Thoracic aorta endothelial cell (primary cell): Measurements from ENCODE around the gene TRIM46. TPM values are rescaled to one million over a fixed set of nuclear protein-coding genes. Genes with fewer than 3 reads are reported as not detected.

Source experiments
- small RNA-seq: library from RNA; depleted of rRNA; stranded (forward); fragments of <200 nt; gene quantifications from one replicate; pipeline ENCODE3, GENCODE V24; 2012
- total RNA-seq: library from RNA; depleted of rRNA; stranded (reverse); fragments of >200 nt; gene quantifications from 2 replicates; pipeline ENCODE4 v1.2.3, GENCODE V29; 2012

The TRIM46 gene
- 5.7 and 7.2 TPM in 2 replicates for total RNA-seq

GRCh38 chr1:155173478-155174323, at the start of gene TRIM46:
TRIM46 (plus strand) TSS chr1:155173849; CDS start chr1:155173967, 118 bp downstream.

DNA sequence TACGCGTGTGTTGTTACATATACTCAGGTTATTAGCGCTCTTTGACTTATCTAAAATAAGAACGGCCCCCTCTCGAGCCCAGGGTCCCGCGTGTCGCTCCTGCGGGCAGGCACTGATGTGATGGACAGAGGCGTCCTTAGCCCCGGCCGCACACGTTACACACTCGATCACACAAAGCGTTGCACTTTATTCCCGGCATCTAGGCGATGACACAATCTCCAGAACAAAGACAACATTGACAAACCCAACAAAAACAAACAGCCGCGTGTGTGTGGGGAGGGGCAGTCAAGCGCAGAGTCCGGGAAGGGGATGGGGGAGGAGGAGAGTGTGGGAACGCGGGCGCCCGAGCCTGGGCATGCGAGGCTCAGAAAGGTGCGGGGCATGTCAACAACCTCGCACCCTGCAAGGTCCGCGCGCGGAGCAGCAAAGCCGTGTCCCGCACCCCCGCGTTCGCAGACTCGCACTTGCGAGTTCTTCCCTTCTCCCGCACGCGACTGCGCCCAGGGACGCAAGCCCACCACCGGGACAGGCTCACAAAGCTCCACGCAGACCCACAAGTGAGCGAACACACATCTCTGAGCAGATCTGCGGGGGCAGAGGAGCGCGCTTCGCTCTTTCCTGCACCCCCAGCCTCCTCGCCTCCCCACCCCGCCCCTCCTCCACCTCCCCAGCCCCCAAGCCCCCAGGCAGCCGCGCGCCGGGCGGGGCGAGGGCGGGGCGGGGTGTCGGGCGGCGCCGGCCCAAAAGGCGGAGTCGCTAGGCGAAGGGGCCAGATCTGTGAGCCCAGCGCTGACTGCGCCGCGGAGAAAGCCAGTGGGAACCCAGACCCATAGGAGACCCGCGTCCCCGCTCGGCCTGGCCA, 46.3 kb upstream of the TRIM46 start, which contains the start of gene EFNA1:
Gene EFNA1 (plus strand): TSS at position 772 of the 862 bp plus-strand sequence. CDS start 102 bp downstream, outside the sequence.

GRCh38 chr1:155135415-155136028, 38.1 kb upstream of the TRIM46 start, which contains the start of gene SLC50A1:
SLC50A1 (plus strand) TSS chr1:155135852; CDS start chr1:155135912, 60 bp downstream.

DNA sequence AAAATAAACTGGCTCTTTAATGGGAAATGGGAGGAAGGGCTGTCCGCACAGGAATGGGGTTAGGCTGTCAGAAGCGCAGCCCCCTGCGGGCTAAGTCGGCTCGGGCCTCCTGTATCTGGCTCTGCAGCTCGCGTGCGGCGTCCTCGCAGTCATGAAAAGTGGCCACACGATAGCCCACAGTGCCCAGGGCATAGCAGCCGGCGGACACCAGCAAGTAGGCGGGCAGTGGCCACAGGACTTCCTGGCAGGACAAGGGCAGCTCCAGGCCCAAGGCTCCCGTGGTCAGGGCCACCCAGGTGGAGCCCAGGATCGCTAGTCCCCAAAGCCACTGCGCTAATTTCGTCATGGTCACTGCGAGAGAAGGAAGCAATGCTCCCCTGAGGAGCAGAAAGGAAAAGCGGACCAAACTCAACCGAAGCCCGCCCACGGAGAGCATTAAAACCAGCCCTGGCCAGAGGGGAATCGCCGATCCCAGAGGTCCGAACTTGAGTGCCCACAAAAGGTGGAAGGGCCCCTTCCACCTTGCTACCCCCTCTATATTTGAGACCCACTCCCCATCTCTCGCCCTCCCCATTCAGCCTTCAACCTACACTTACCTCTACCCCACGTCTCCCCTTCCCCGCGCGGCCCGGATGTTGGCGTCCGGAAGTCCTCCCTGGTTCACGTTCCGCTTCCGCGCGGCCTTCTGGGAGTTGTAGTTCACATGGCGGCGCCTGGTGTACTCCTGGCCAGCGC, 33.6 kb upstream of the TRIM46 start, which contains the start of gene DPM3:
Gene DPM3 (minus strand): TSS at position 637 of the 735 bp plus-strand sequence. CDS start 291 bp downstream, at position 346.

GRCh38 chr1:155172732-155173477, 744 bp upstream of the TRIM46 start, which contains the start of gene KRTCAP2:
KRTCAP2 (minus strand) TSS chr1:155173304; CDS start chr1:155173224, 80 bp downstream.

DNA sequence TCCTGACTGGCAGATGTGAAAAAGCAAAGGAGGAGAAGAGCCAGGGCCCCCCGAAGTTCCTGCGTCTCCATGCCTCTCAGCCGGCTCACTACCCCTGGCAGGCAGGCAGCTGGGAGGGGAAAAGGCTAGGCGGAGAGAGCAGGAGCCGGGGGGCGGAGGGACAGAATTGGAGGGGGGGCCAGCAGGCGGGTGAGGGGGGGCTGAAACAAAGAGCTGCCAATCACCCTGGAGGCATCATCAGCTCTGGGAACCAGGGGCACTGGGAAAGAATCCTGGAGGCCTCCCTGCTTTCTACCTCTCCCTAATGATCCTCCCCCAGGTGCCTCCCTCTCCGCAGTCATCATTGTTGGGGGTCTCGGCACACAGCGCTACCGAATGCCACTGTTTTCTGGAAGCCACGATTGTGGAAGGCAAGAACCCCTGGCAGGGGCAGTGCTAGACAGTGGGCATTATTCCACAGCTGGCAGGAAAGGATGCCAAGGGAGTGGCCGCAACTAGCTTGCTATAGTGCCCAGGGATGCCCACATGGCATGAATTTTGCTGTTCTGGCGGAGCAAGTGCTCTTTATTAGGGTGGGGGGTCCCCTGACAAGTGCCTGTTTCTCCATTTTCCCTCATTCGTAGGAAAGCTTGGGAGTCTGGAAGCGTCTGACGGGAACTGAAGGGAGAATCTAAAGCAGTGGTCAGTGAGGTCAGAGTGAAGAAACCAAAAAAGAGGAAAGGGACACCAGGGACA, 34.3 kb downstream of the TRIM46 start, which contains the start of gene THBS3:
Gene THBS3 (minus strand): TSS at position 92 of the 735 bp plus-strand sequence. CDS start 21 bp downstream, at position 71.

GRCh38 chr1:155208541-155209311, 35.1 kb downstream of the TRIM46 start, which contains the start of gene MTX1:
MTX1 (plus strand) TSS chr1:155208695; CDS start chr1:155208805, 110 bp downstream.

Small RNAs within 50 kb of the gene (small RNA-seq; reads per million reads assigned to genes)
- gene HMGN2P18, result not detected

Other genes starting within 250 kb of the TRIM46 start
- gene PMVK, start 237.1 kb upstream of the TRIM46 start, total RNA-seq, result 9.2 and 10.5 TPM in 2 replicates
- gene PBXIP1, start 217.8 kb upstream of the TRIM46 start, total RNA-seq, result 41.5 and 42.0 TPM in 2 replicates
- 11.3 and 12.6 TPM in 2 replicates for gene PYGO2, start 212.1 kb upstream of the TRIM46 start, total RNA-seq
- 248 and 273 TPM in 2 replicates for gene SHC1, start 203.1 kb upstream of the TRIM46 start, total RNA-seq
- gene CKS1B, start 199.2 kb upstream of the TRIM46 start, total RNA-seq, result 116 and 126 TPM in 2 replicates
- 21.6 and 22.3 TPM in 2 replicates for gene FLAD1, start 190.5 kb upstream of the TRIM46 start, total RNA-seq
- gene LENEP, start 180.3 kb upstream of the TRIM46 start, total RNA-seq, result 0.40 TPM in 1 of 2 replicates, not detected in the other
- 10.2 and 15.0 TPM in 2 replicates for gene ZBTB7B, start 171.0 kb upstream of the TRIM46 start, total RNA-seq
- gene DCST2, start 140.1 kb upstream of the TRIM46 start, total RNA-seq, result 0.29 TPM in 1 of 2 replicates, not detected in the other
- not detected in 2 replicates for gene DCST1, start 140.0 kb upstream of the TRIM46 start, total RNA-seq
- gene ADAM15, start 122.5 kb upstream of the TRIM46 start, total RNA-seq, result 172 and 268 TPM in 2 replicates
- gene EFNA4, start 110.1 kb upstream of the TRIM46 start, total RNA-seq, result 4.0 and 7.0 TPM in 2 replicates
- gene EFNA3, start 95.0 kb upstream of the TRIM46 start, total RNA-seq, result 0.66 and 1.9 TPM in 2 replicates
- 30.5 and 45.1 TPM in 2 replicates for gene EFNA1, start 46.0 kb upstream of the TRIM46 start, total RNA-seq
- gene SLC50A1, start 38.0 kb upstream of the TRIM46 start, total RNA-seq, result 24.3 and 39.1 TPM in 2 replicates
- gene DPM3, start 33.3 kb upstream of the TRIM46 start, total RNA-seq, result 23.7 and 37.9 TPM in 2 replicates
- 77.7 and 105 TPM in 2 replicates for gene KRTCAP2, start 545 bp upstream of the TRIM46 start, total RNA-seq
- 8.5 and 9.1 TPM in 2 replicates for gene THBS3, start 34.0 kb downstream of the TRIM46 start, total RNA-seq
- 36.7 and 43.9 TPM in 2 replicates for gene MTX1, start 34.8 kb downstream of the TRIM46 start, total RNA-seq
- 11.8 and 15.3 TPM in 2 replicates for gene ENTREP3, start 81.6 kb downstream of the TRIM46 start, total RNA-seq
- 36.3 and 45.4 TPM in 2 replicates for gene SCAMP3, start 88.5 kb downstream of the TRIM46 start, total RNA-seq
- gene CLK2, start 99.7 kb downstream of the TRIM46 start, total RNA-seq, result 33.8 and 34.6 TPM in 2 replicates
- 0.40 and 0.65 TPM in 2 replicates for gene HCN3, start 103.6 kb downstream of the TRIM46 start, total RNA-seq
- gene PKLR, start 127.6 kb downstream of the TRIM46 start, total RNA-seq, result not detected in 2 replicates
- gene FDPS, start 135.0 kb downstream of the TRIM46 start, total RNA-seq, result 391 and 487 TPM in 2 replicates
- gene RUSC1, start 147.0 kb downstream of the TRIM46 start, total RNA-seq, result 13.7 and 19.6 TPM in 2 replicates